Measurements from ENCODE around the gene RXRG.

Gene RXRG

GRCh38 chr1:165445388-165445787 lies 462 bp upstream of the RXRG start:
- DNase-seq, result no peak

- DNase-seq, result no peak
Observed at GRCh38 chr1:165443539-165444311, 1.2 kb downstream of the RXRG start.

- no peak for DNase-seq
Observed at GRCh38 chr1:165442653-165443052, 2.3 kb downstream of the RXRG start.

DNA sequence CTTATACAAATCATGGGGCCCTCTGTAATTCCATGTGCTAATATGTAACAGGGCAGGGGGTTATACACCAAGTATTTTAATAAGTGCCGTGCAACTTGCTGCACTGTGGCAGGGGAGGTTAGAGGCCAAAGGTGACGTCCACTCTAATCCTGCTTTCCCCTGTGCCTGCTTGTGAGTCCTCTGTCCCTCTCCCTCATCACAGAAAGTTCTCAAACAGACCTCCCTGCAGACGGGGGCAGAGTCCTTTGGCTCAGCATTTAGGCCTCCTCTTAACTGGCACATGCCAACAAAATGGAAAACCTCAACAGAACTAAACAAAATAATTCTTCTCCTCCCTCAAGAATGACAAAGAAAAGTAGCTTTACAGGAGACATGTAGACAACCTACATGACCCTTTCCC lies 2.9 kb downstream of the RXRG start:
- no peak for DNase-seq

DNA sequence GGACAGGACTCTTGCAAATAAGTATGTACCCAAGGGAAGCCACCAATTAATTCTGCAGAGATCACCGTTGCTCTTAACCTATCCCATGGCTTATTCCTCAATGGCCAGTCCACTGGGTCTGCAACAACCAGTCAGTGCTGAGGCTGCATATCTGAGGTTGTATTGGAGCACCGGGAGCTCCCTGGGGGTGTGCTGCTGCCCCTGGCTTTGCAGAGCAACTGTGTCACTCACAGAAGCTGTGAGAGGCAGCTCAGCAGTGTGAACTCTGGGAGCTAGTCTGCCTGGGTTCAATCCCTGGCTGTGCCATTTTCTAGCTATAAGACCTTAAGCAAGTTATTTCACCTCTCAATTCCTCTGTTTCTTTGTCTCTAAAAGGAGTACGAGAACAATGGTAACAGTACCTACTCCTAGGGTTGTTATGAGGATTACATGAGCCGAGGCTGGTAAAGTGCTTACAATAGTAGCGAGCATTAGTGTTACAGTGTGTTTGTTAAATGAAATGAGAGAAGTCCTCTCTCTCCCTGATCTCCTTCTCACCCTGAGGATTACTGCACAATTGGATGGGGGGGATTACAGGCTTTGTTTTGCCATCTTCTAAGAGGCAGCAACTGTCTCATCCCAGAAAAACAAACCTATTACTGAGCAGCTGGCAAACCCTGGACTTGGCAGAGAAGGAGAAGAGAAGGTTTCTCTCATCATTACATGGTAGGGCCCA lies 3.6 kb downstream of the RXRG start:
- no peak for DNase-seq

- DNase-seq, result no peak
Observed at GRCh38 chr1:165439330-165439729, 5.6 kb downstream of the RXRG start.

DNA sequence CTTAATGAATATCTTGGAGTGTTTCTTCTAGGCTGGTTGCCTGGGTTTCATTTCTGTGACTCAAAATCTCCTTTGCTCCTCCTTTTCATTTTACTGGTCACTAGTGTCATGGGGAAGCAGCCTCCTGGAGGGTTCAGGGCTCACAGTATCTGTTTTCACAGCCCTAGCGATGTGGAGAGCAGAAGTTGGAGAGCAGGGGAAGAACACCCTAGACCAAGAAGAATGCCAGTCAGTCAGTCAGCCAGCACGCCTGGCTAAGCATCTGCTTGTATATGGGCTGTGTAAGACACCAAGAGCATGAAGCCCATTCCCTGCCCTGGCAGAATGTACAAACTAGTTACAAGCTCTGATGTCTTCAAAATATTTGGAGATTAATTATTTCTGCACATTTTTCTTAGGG lies 7.9 kb downstream of the RXRG start:
- DNase-seq, result no peak

DNA sequence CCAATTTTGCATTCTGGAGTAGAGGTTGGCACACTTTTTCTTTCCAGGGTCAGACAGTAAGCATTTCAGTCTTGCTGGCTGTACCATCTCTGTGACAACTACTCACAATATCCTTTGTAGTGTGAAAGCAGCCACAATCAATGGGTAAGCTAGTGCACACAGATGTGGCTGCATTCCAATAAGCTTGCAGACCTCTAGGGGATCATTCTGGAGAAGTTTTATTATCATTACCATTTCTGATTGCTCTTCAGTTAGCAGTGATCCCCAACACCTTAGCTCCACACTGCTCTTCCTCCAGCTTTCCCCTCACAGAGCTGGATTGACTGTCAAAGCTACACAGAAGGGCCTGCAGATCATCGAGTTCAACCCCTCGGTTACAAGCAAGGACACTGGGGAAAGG lies 9.1 kb downstream of the RXRG start:
- no peak for DNase-seq

DNA sequence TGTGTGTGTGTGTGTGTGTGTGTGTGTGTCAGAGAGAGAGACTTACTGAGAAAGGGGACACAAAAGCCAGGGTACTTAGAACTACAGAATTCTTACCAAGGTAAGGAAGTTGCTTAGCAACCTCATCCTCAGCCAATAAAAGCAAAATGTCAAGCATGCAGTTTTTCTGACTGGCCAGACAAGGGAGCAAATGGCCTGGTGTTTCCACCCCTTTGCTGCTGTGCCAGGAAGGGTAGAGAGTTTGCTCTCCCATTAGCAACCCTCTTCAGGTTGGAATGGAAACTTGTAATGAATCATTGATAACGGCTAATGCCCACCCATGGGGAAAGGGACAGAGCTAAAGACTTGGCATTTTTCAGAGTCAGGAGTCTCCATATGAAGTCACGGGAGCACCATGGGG lies 10.6 kb downstream of the RXRG start:
- no peak for DNase-seq

GRCh38 chr1:165431079-165431478 lies 13.8 kb downstream of the RXRG start:
- DNase-seq, result no peak

DNA sequence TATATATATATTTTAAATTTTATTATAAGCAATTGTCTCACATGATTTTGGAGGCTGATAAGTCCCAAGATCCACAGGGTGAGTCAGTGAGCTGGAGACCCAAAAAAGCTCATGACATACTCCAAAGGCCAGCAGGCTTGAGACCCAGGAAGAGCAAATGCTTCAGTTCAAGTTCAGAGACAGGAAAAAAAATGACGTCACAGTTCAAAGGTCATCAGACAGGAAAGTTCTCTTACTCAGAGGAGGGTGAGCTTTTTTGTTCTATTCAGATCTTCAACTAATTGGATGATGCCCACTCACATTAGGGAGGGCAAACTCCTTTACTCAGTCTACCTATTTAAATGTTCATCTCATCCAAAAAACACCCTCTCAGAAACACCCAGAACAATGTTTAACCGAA lies 18.2 kb downstream of the RXRG start:
- DNase-seq, result no peak

- no peak for DNase-seq
Observed at GRCh38 chr1:165425621-165426020, 19.3 kb downstream of the RXRG start.

DNA sequence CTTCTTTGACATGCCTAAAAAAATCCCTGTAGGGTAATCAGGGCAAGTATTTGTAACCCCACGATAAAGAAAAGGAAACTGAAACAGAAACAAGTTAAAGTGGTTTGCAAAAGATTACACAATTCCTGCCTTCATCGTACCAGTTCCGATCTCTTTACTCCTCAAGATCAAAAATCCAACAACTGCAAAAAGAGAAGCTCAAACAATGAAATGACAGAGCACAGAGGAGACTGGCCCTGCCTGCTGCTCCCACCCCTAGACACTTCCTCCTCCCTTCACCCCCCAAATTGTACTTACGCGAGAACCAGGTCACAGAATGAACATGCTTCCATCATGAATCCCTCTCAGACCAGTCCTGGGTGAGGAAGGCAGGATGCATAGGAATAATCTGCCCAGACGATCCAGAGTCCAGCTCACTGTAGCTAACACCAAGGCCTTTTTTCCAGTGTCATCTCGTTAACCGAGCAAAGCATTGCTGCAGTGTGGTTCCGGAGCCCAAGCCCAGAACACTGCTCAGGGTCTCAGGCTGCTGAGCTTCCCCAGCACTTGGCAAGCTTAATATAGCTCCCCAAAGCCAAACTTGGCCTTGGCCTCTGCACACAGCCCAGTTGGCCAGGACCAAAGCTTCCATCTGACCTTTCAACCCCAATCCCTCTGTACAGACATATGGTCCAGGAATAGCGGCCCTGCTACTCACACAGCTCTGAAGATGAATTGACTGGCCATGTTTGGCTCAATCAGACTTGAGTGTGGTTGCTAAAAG lies 20.3 kb downstream of the RXRG start:
- DNase-seq, result no peak

DNA sequence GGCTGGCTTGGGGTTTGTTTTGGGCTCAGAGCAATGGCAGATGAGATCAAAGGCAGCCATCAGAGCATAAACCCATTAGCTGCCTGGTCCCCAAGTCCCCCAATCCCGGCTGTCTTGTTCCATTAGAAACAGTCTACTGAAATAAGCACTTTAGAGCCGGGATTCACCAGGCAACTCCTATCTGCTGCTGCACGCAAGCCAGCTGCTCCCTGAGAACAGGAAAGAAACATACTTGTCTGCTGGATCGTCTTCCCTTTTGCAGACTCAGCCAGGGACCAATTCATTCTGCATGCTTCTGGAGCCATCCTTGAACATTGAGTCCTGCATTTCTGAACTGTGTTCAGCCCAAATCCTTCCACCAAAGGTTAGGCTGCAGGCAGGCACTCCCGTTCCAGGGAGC lies 21.8 kb downstream of the RXRG start:
- DNase-seq, result no peak

DNA sequence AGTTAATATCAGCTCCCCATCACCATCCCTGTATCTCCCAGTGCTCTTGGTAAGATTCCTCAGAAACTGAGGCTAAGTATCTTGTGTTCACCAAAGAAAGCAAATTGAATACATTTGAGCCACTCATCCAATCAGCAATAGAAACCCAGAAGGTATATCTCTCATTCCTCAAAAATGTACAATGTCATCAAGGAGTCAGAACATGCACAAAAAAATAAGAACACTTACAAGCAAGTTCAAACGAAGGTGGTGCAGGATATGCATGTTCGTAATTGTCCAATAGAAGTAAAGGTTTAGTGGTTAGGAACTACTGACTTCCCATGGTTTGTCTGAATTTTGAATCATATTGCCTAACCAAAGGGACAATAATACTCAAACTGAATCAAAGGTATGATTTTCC lies 24.3 kb downstream of the RXRG start:
- no peak for DNase-seq

DNA sequence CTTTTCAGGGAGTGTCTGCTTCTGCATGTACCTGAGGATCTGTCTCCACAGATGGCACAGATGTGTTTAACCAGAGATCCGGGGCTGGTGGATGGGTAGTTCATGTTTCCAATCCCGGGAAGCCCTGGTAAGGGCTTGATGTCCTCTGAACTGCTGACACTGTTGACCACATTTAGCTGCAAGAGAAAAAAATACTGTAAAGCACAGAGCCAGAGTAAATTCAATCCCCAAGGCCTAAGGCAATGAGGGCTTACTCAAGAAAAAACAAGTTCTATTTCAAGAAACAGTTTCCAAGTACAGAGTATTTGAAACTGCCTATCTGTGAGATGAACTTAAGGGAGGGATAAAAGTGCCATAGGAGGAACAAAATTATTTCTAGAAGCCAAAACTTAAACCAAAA lies 25.1 kb downstream of the RXRG start:
- DNase-seq, result no peak

GRCh38 chr1:165418195-165418594 lies 26.7 kb downstream of the RXRG start:
- DNase-seq, result no peak

DNA sequence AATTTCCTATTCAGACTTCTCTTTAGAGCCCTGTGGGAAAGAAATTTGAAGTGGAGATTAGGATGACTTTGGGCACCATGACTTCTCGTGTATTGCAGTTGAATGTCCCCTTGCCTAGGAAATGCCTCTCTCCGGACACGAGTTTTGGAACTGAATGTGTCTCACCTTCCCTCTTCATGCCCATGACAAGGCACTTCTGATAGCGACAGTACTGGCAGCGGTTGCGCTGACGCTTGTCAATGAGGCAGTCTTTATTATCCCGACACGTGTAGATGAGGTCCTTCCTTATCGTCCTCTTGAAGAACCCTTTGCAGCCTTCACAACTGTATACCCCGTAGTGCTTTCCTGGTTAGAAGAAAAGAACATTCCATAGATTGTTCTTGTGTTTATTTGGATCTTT lies 28.1 kb downstream of the RXRG start:
- DNase-seq, result no peak

- no peak for DNase-seq
Observed at GRCh38 chr1:165415068-165415467, 29.9 kb downstream of the RXRG start.

DNA sequence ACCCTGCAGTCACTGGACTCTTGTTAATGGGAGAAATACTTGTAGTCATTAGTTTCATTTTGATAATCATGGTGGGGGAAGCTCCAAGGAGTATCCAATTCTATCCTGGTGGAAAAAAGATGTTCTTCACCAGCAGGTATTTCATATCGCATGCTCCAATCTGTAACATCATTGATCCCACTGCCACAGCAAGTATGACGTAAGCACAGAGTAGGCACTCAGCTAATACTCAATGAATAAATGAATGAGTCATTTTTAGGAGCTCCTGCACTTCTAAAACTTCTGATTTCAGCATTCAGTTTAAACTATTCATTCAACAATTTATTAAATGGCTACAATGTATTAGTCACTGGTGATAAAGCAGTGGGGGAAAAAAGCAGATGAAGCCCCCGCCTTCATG lies 30.3 kb downstream of the RXRG start:
- no peak for DNase-seq

- DNase-seq, result no peak
Observed at GRCh38 chr1:165411396-165411795, 33.5 kb downstream of the RXRG start.

- DNase-seq, result no peak
Observed at GRCh38 chr1:165409657-165410358, 35.1 kb downstream of the RXRG start.

DNA sequence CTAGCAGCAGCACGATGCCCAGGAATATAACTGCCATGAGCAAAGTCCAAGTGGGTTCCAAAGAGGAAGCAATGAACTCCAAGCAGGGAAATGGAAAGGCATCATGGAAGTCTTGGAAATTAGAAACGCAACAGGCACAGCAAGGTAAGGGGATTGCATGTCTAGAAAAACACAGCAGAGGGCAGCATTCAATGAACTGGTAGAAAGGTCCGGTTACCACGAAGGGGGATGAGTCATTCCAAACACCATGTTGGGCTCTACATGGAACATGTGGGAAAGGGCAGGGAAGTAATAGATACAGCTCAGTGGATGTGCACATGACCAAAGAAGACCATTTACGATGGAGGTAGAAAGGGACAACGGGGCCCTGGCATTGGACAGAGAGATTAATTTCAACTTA lies 36.4 kb downstream of the RXRG start:
- DNase-seq, result no peak
